Measurements from ENCODE around the gene RGL1.

DNA sequence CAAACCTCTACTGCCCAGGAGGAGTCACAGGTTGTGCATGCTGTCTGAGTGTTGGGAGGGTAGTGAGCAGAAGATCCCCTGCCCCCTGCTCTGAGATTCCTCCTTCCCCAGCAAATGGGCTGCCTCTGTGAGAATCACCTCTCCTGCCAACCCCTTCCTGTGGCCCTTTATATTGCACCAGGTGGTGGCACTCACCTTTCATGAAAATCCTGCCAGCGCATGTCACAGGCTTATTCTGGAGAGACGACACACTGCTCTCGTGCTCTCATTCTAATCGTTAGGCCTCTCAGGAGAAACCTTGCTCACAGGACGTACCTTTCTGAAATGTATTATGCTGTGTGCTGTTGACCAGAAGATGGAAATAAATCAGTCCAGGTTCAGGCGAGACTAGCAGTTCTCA is 113.7 kb downstream of the RGL1 start:
- no peak for TF ChIP-seq EZH2phosphoT487 (IDR thresholded peaks at IDR 0.05; ENCODE audit: borderline replicate concordance, low read length)
- TF ChIP-seq, protein P1, sequence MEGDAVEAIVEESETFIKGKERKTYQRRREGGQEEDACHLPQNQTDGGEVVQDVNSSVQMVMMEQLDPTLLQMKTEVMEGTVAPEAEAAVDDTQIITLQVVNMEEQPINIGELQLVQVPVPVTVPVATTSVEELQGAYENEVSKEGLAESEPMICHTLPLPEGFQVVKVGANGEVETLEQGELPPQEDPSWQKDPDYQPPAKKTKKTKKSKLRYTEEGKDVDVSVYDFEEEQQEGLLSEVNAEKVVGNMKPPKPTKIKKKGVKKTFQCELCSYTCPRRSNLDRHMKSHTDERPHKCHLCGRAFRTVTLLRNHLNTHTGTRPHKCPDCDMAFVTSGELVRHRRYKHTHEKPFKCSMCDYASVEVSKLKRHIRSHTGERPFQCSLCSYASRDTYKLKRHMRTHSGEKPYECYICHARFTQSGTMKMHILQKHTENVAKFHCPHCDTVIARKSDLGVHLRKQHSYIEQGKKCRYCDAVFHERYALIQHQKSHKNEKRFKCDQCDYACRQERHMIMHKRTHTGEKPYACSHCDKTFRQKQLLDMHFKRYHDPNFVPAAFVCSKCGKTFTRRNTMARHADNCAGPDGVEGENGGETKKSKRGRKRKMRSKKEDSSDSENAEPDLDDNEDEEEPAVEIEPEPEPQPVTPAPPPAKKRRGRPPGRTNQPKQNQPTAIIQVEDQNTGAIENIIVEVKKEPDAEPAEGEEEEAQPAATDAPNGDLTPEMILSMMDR (IDR thresholded peaks at IDR 0.05; ENCODE audit: low read depth, low read length, poor library complexity, severe bottlenecking): no peak

Measured in DOHH2 (cell line).